ENCODE results near the gene KIF16B.

- TF ChIP-seq, protein P1, sequence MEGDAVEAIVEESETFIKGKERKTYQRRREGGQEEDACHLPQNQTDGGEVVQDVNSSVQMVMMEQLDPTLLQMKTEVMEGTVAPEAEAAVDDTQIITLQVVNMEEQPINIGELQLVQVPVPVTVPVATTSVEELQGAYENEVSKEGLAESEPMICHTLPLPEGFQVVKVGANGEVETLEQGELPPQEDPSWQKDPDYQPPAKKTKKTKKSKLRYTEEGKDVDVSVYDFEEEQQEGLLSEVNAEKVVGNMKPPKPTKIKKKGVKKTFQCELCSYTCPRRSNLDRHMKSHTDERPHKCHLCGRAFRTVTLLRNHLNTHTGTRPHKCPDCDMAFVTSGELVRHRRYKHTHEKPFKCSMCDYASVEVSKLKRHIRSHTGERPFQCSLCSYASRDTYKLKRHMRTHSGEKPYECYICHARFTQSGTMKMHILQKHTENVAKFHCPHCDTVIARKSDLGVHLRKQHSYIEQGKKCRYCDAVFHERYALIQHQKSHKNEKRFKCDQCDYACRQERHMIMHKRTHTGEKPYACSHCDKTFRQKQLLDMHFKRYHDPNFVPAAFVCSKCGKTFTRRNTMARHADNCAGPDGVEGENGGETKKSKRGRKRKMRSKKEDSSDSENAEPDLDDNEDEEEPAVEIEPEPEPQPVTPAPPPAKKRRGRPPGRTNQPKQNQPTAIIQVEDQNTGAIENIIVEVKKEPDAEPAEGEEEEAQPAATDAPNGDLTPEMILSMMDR (conservative IDR thresholded peaks at IDR 0.05; ENCODE audit: low read depth, low read length) = no peak
- no peak for TF ChIP-seq EZH2phosphoT487 (IDR thresholded peaks at IDR 0.05; ENCODE audit: borderline replicate concordance, low read length)
- TF ChIP-seq EZH2 (IDR thresholded peaks at IDR 0.05; ENCODE audit: low read length, unreplicated experiment) = no peak
Measured at GRCh38 chr20:16381444-16381843, 191.8 kb downstream of the KIF16B start.

Measured in PC-3 (cell line).